HCT116 (cell line): ENCODE measurements around the gene RPL11. TPM values are rescaled to one million over a fixed set of nuclear protein-coding genes. Genes with fewer than 3 reads are reported as not detected.

Experiments
- ATAC-seq: fragments of 200-7000 bp; cut with Tn5 transposase; 2 replicates; pipeline ENCODE4 v1.9.1; 2020; ENCODE audit warnings: mild to moderate bottlenecking, moderate library complexity
- BruUV-seq: library from RNA; stranded (reverse); fragments of 400-500 nt; replicated peaks from 2 replicates; lab custom pipeline; 2021; lab: Mats Ljungman, UMichigan
- CTCF ChIA-PET: fragments of 300-600 bp; sonication (Branson Sonifier 250); formaldehyde crosslinking; loops from one replicate; lab custom pipeline; 2021; ENCODE audit warnings: antibody characterized with exemption; lab: Charles Lee
- POLR2A ChIA-PET: fragments of 300-600, 350-600 bp; sonication (Branson Sonifier 250); formaldehyde crosslinking; loops from one replicate; lab custom pipeline; 2021; ENCODE audit warnings: antibody characterized with exemption; lab: Charles Lee
- RAD21 ChIA-PET, 2 experiments: fragments of 300-600 bp; sonication (Branson Sonifier 250); formaldehyde crosslinking; loops; one replicate each; lab custom pipeline; 2023; ENCODE audit warnings: low total read pairs in 2 of 2; ENCODE audit not compliant: uncharacterized antibody in 2 of 2, unreplicated experiment in 2 of 2, low non-redundant PET in 1 of 2; lab: Charles Lee
- DNase-seq: peaks from one replicate; pipeline ENCODE4 v3.0.0-alpha.2; 2010; ENCODE audit warnings: low read depth, low spot score
- H2AFZ ChIP-seq: fragments of 200-600 bp; shearing (Covaris generic), sonication (generic); 2 replicates; pipeline ENCODE4 v1.6.1; 2017; ENCODE audit warnings: low read depth, mixed run types, mixed read lengths, antibody characterized with exemption, low read length; ENCODE audit not compliant: poor library complexity, severe bottlenecking
- H3K27ac ChIP-seq: 2 replicates; pipeline ENCODE4 v1.5.1; 2012; ENCODE audit warnings: low read depth, low read length
- H3K27me3 ChIP-seq: fragments of 200-600 bp; sonication (generic); 2 replicates; pipeline ENCODE4 v1.6.1; 2016; ENCODE audit warnings: mixed run types, low read length, mixed read lengths; ENCODE audit not compliant: insufficient read depth
- H3K36me3 ChIP-seq, 2 experiments: fragments of 200-500 bp in 1 of 2; fragments of 200-600 bp in 1 of 2; sonication (Bioruptor generic) in 1 of 2; sonication (generic) in 1 of 2; 2 replicates each; pipeline versions ENCODE4 v1.5.1 to v1.6.1; 2014 to 2016; ENCODE audit warnings: low read length in 2 of 2, inconsistent platforms in 1 of 2, mixed read lengths in 1 of 2, mixed run types in 1 of 2; ENCODE audit not compliant: insufficient read depth in 2 of 2, control insufficient read depth in 1 of 2
- H3K4me1 ChIP-seq, 2 experiments: fragments of 200-600 bp in 1 of 2; sonication (generic) in 1 of 2; 2 replicates each; pipeline versions ENCODE4 v1.5.1 to v1.6.1; 2012 to 2017; ENCODE audit warnings: low read length in 2 of 2, inconsistent platforms in 1 of 2, mild to moderate bottlenecking in 1 of 2, mixed read lengths in 1 of 2, mixed run types in 1 of 2, moderate library complexity in 1 of 2; ENCODE audit not compliant: insufficient read depth in 2 of 2, control insufficient read depth in 1 of 2
- H3K4me2 ChIP-seq: fragments of 200-600 bp; sonication (generic); 2 replicates; pipeline ENCODE4 v1.6.1; 2017; ENCODE audit warnings: mixed run types, low read length, mixed read lengths
- H3K4me3 ChIP-seq, 2 experiments: fragments of 200-600 bp in 1 of 2; sonication (generic) in 1 of 2; replicated peaks in 1 of 2; 2 replicates each; pipeline ENCODE4 v1.5.1; 2011 to 2016; ENCODE audit warnings: low read length in 2 of 2, control low read depth in 1 of 2, low read depth in 1 of 2, mild to moderate bottlenecking in 1 of 2, mixed read lengths in 1 of 2, mixed run types in 1 of 2
- H3K79me2 ChIP-seq: fragments of 200-600 bp; sonication (generic); 2 replicates; pipeline ENCODE4 v1.6.1; 2017; ENCODE audit warnings: mild to moderate bottlenecking, mixed run types, low read length, moderate library complexity, mixed read lengths; ENCODE audit not compliant: insufficient read depth
- H3K9ac ChIP-seq: fragments of 200-600 bp; sonication (generic); 2 replicates; pipeline ENCODE4 v1.6.1; 2016; ENCODE audit warnings: low read length, mixed read lengths
- H3K9me2 ChIP-seq: fragments of 200-600 bp; sonication (generic), shearing (Covaris generic); 2 replicates; pipeline ENCODE4 v1.6.1; 2017; ENCODE audit warnings: mixed run types, mild to moderate bottlenecking, moderate library complexity; ENCODE audit not compliant: insufficient read depth
- H3K9me3 ChIP-seq, 2 experiments: fragments of 200-500 bp in 1 of 2; fragments of 200-600 bp in 1 of 2; sonication (Bioruptor generic) in 1 of 2; sonication (generic) in 1 of 2; 2 replicates each; pipeline ENCODE4 v1.6.1; 2014 to 2017; ENCODE audit warnings: low read length in 2 of 2, mixed read lengths in 2 of 2, inconsistent platforms in 1 of 2, low read depth in 1 of 2, mild to moderate bottlenecking in 1 of 2, mixed run types in 1 of 2, moderate library complexity in 1 of 2; ENCODE audit not compliant: control insufficient read depth in 1 of 2, insufficient read depth in 1 of 2
- H4K20me1 ChIP-seq: fragments of 200-600 bp; sonication (generic), shearing (Covaris generic); 2 replicates; pipeline ENCODE4 v1.6.1; 2017; ENCODE audit warnings: mixed run types, mild to moderate bottlenecking, moderate library complexity; ENCODE audit not compliant: insufficient read depth
- CBX3 ChIP-seq: IDR thresholded peaks from 2 replicates; pipeline ENCODE4 v1.6.1; 2012; ENCODE audit warnings: low read depth
- CEBPB ChIP-seq: IDR thresholded peaks from 2 replicates; pipeline ENCODE4 v1.6.1; 2012; ENCODE audit warnings: low read depth
- ELF1 ChIP-seq: IDR thresholded peaks from 2 replicates; pipeline ENCODE4 v1.6.1; 2012; ENCODE audit warnings: low read depth, borderline replicate concordance
- EZH2 ChIP-seq: fragments of 200-600 bp; sonication (generic); IDR thresholded peaks from 2 replicates; pipeline ENCODE4 v1.6.1; 2017; ENCODE audit warnings: antibody characterized with exemption, mixed run types
- EZH2phosphoT487 ChIP-seq: fragments of 200-600 bp; IDR thresholded peaks from 2 replicates; pipeline ENCODE4 v1.6.1; 2018; ENCODE audit warnings: antibody characterized with exemption, borderline replicate concordance
- FOSL1 ChIP-seq: IDR thresholded peaks from 2 replicates; pipeline ENCODE4 v1.6.1; 2012; ENCODE audit warnings: low read depth
- POLR2AphosphoS5 ChIP-seq: IDR thresholded peaks from 2 replicates; pipeline ENCODE4 v1.6.1; 2011; ENCODE audit warnings: mild to moderate bottlenecking, low read depth, low read length, moderate library complexity
- RAD21 ChIP-seq: IDR thresholded peaks from 2 replicates; pipeline ENCODE4 v1.6.1; 2012; ENCODE audit warnings: low read depth, mild to moderate bottlenecking
- SIN3A ChIP-seq: IDR thresholded peaks from 2 replicates; pipeline ENCODE4 v1.6.1; 2012; ENCODE audit warnings: low read depth
- SRF ChIP-seq: IDR thresholded peaks from 2 replicates; pipeline ENCODE4 v1.6.1; 2012; ENCODE audit warnings: low read depth
- YY1 ChIP-seq: IDR thresholded peaks from 2 replicates; pipeline ENCODE4 v1.6.1; 2011; ENCODE audit warnings: low read length, low read depth, moderate library complexity, mild to moderate bottlenecking; ENCODE audit not compliant: insufficient replicate concordance; ENCODE audit errors: extremely low read depth
- ZNF274 ChIP-seq: fragments of 200-500 bp; sonication (Bioruptor generic); IDR thresholded peaks from 2 replicates; pipeline ENCODE4 v1.6.1; 2014; ENCODE audit warnings: mild to moderate bottlenecking, low read depth, low read length, inconsistent platforms
- intact Hi-C: fragments of 100-400 bp; cut with micrococcal nuclease; formaldehyde crosslinking; loops from 2 replicates; pipeline ENCODE4 v1.10.0; 2022
- total RNA-seq: library from RNA; stranded (reverse); gene quantifications from one replicate; pipeline ENCODE4 v1.2.1, GENCODE V29; 2021; ENCODE audit not compliant: unreplicated experiment
- TF ChIP-seq, protein P1 (sequence below): IDR thresholded peaks from 2 replicates; pipeline ENCODE4 v1.6.1; 2012; ENCODE audit warnings: low read depth
- TF ChIP-seq, protein P2 (sequence below): IDR thresholded peaks from 2 replicates; pipeline ENCODE4 v1.6.1; 2012
- TF ChIP-seq, protein P3 (sequence below): IDR thresholded peaks from 2 replicates; pipeline ENCODE4 v1.6.1; 2011; ENCODE audit warnings: mild to moderate bottlenecking, low read length, moderate library complexity; ENCODE audit not compliant: insufficient replicate concordance; ENCODE audit errors: extremely low read depth

Gene RPL11
- total RNA-seq, 1 experiment from 2014 or later, result 1,262 TPM

DNA sequence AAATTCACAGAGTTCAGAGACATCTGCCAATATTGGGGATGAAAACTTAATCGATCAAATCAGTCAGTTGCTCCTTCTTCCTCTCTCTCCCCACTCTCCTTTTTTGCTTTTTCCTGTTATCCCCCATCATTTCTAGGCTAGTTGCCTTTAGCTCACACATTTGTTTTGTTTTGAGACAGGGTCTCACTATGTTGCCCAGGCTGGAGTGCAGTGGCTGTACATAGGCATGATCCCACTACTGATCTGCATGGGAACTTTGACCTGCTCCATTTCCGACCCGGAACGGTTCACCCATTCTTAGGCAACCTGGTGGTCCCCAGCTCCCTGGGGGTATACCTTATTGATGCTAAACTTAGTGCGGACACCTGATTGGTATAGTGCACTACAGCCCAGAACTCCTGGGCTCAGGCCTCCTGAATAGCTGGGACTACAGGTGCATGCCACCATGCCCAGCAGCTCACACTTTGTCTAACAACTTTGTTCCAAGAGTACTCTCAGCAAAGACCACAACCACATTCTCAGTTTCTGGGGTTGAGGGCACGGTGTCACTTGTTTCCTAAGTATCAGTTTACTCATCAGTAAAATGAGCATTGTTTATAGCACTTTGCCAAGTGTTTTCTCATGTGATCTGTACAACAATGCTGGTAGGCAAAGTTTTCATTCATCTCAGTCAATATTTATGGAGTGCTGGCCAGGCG lies 45.0 kb downstream of the RPL11 start:
- Histone ChIP-seq H2AFZ (no peak overlapping the region), H3K27me3 (no peaks in the 10 kb centered on the region), H3K4me2 (no peak overlapping the region), H3K36me3 (no peaks in the 10 kb centered on the region), H3K27ac (no peak overlapping the region), H3K79me2 (peaks cover 7% of the 10 kb centered on the region; the same call in 1 of the 2 replicates), H3K9me3 (no peaks in the 10 kb centered on the region), H3K9me2 (no peaks in the 10 kb centered on the region), H3K4me3 (no peak overlapping the region), H3K9ac (no peak overlapping the region), H3K4me1 (peaks cover 0 to 8% of the 10 kb centered on the region in 2 experiments; a peak in 2 of 4 replicates), H4K20me1 (no peaks in the 10 kb centered on the region)
- intact Hi-C loops, result no loop called here
- POLR2A ChIA-PET, result no interaction called here
- RAD21 ChIA-PET, result no interaction called here
- no peak for ATAC-seq
- CTCF ChIA-PET, result interaction anchor here (0.7 kb wide), 1 partner anchor 63 kb away, joined by 4 read pairs; no protein-coding TSS in a partner anchor
- TF ChIP-seq, protein P1, sequence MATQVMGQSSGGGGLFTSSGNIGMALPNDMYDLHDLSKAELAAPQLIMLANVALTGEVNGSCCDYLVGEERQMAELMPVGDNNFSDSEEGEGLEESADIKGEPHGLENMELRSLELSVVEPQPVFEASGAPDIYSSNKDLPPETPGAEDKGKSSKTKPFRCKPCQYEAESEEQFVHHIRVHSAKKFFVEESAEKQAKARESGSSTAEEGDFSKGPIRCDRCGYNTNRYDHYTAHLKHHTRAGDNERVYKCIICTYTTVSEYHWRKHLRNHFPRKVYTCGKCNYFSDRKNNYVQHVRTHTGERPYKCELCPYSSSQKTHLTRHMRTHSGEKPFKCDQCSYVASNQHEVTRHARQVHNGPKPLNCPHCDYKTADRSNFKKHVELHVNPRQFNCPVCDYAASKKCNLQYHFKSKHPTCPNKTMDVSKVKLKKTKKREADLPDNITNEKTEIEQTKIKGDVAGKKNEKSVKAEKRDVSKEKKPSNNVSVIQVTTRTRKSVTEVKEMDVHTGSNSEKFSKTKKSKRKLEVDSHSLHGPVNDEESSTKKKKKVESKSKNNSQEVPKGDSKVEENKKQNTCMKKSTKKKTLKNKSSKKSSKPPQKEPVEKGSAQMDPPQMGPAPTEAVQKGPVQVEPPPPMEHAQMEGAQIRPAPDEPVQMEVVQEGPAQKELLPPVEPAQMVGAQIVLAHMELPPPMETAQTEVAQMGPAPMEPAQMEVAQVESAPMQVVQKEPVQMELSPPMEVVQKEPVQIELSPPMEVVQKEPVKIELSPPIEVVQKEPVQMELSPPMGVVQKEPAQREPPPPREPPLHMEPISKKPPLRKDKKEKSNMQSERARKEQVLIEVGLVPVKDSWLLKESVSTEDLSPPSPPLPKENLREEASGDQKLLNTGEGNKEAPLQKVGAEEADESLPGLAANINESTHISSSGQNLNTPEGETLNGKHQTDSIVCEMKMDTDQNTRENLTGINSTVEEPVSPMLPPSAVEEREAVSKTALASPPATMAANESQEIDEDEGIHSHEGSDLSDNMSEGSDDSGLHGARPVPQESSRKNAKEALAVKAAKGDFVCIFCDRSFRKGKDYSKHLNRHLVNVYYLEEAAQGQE, result no peak
- TF ChIP-seq POLR2AphosphoS5 (no peak), EZH2phosphoT487 (no peak), ELF1 (no peak), ZNF274 (no peak), YY1 (no peak), EZH2 (no peak), SIN3A (no peak), SRF (no peak), FOSL1 (no peak), CEBPB (no peak), CBX3 (no peak), RAD21 (no peak)
- TF ChIP-seq, protein P2, sequence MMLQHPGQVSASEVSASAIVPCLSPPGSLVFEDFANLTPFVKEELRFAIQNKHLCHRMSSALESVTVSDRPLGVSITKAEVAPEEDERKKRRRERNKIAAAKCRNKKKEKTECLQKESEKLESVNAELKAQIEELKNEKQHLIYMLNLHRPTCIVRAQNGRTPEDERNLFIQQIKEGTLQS, result no peak
- TF ChIP-seq, protein P3, sequence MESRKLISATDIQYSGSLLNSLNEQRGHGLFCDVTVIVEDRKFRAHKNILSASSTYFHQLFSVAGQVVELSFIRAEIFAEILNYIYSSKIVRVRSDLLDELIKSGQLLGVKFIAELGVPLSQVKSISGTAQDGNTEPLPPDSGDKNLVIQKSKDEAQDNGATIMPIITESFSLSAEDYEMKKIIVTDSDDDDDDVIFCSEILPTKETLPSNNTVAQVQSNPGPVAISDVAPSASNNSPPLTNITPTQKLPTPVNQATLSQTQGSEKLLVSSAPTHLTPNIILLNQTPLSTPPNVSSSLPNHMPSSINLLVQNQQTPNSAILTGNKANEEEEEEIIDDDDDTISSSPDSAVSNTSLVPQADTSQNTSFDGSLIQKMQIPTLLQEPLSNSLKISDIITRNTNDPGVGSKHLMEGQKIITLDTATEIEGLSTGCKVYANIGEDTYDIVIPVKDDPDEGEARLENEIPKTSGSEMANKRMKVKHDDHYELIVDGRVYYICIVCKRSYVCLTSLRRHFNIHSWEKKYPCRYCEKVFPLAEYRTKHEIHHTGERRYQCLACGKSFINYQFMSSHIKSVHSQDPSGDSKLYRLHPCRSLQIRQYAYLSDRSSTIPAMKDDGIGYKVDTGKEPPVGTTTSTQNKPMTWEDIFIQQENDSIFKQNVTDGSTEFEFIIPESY, result no peak
- no peak for DNase-seq
- no TSS peak for BruUV-seq
